Endothelial cell (in vitro differentiated cells): ENCODE data around the gene BNIP1. TPM values are rescaled to one million over a fixed set of nuclear protein-coding genes. Genes with fewer than 3 reads are reported as not detected.
"Not testable (repeated sequence)": the region's sequence is repeated elsewhere in the genome, so short reads cannot be mapped to it uniquely, and the experiment has no call there.

Experiments
- DNase-seq: peaks from one replicate; pipeline ENCODE4 v3.0.0; 2021; ENCODE audit warnings: low spot score
- H3K27ac Mint-ChIP-seq: one replicate; pipeline ENCODE4 v1.8.0; 2021; ENCODE audit warnings: mixed read lengths, inconsistent platforms; ENCODE audit not compliant: unreplicated experiment
- H3K27me3 Mint-ChIP-seq: one replicate; pipeline ENCODE4 v1.8.0; 2021; ENCODE audit warnings: mild to moderate bottlenecking, moderate library complexity, mixed read lengths, inconsistent platforms; ENCODE audit not compliant: unreplicated experiment
- H3K36me3 Mint-ChIP-seq: one replicate; pipeline ENCODE4 v1.8.0; 2021; ENCODE audit warnings: mild to moderate bottlenecking, low read depth, mixed read lengths, inconsistent platforms; ENCODE audit not compliant: unreplicated experiment
- H3K4me1 Mint-ChIP-seq: one replicate; pipeline ENCODE4 v1.8.0; 2021; ENCODE audit warnings: mild to moderate bottlenecking, mixed read lengths, inconsistent platforms; ENCODE audit not compliant: unreplicated experiment
- H3K4me3 Mint-ChIP-seq: one replicate; pipeline ENCODE4 v1.8.0; 2021; ENCODE audit warnings: mild to moderate bottlenecking, mixed read lengths, inconsistent platforms; ENCODE audit not compliant: unreplicated experiment
- H3K9me3 Mint-ChIP-seq: one replicate; pipeline ENCODE4 v1.8.0; 2021; ENCODE audit warnings: mixed read lengths, inconsistent platforms; ENCODE audit not compliant: unreplicated experiment
- CTCF ChIP-seq: fragments of 200-600 bp; sonication (generic); IDR thresholded peaks from one replicate; pipeline ENCODE4 v1.5.0; 2021; ENCODE audit warnings: antibody characterized with exemption; ENCODE audit not compliant: unreplicated experiment
- total RNA-seq: library from RNA; stranded (reverse); fragmentation: NEBNext Ultra II Directional; extraction: Animal tissue kit (Norgen Biotek cat#: 25700); gene quantifications from one replicate; pipeline ENCODE4 v1.2.1, GENCODE V29; 2021; ENCODE audit not compliant: unreplicated experiment

BNIP1 gene
- total RNA-seq, 1 donor from 2014 or later = 10.3 TPM

GRCh38 chr5:173152547-173152946 is 8.2 kb downstream of the BNIP1 start:
- H3K36me3 Mint-ChIP-seq = peaks cover 13% of the 10 kb centered on the region
- H3K9me3 Mint-ChIP-seq = no peaks in the 10 kb centered on the region
- no peak for TF ChIP-seq CTCF
- no peak for DNase-seq
- no peak overlapping the region for H3K27ac Mint-ChIP-seq
- no peaks in the 10 kb centered on the region for H3K4me1 Mint-ChIP-seq
- no peaks in the 10 kb centered on the region for H3K27me3 Mint-ChIP-seq
- no peak overlapping the region for H3K4me3 Mint-ChIP-seq

- TF ChIP-seq CTCF = no peak
- Mint-ChIP-seq H3K9me3 (no peaks in the 10 kb centered on the region), H3K36me3 (peaks cover 14% of the 10 kb centered on the region), H3K4me1 (no peaks in the 10 kb centered on the region), H3K27me3 (no peaks in the 10 kb centered on the region), H3K4me3 (no peak overlapping the region), H3K27ac (no peak overlapping the region)
- no peak for DNase-seq
These were observed 9.5 kb downstream of the BNIP1 start for GRCh38 chr5:173153842-173154241.

- H3K36me3 Mint-ChIP-seq = peaks cover 10% of the 10 kb centered on the region
- H3K4me3 Mint-ChIP-seq, DNase-seq, H3K27ac Mint-ChIP-seq, H3K27me3 Mint-ChIP-seq, H3K4me1 Mint-ChIP-seq, H3K9me3 Mint-ChIP-seq: not testable (repeated sequence)
These were observed 10.3 kb downstream of the BNIP1 start for GRCh38 chr5:173154619-173155018.

- no peaks in the 10 kb centered on the region for H3K4me1 Mint-ChIP-seq
- no peak overlapping the region for H3K4me3 Mint-ChIP-seq
- H3K27ac Mint-ChIP-seq = no peak overlapping the region
- H3K36me3 Mint-ChIP-seq = peaks cover 12% of the 10 kb centered on the region
- TF ChIP-seq CTCF = no peak
- no peak for DNase-seq
- H3K9me3 Mint-ChIP-seq = no peaks in the 10 kb centered on the region
- H3K27me3 Mint-ChIP-seq = no peaks in the 10 kb centered on the region
These were observed 11.6 kb downstream of the BNIP1 start for GRCh38 chr5:173155912-173156311.

GRCh38 chr5:173158366-173158765 is 14.0 kb downstream of the BNIP1 start:
- Mint-ChIP-seq H3K9me3 (no peaks in the 10 kb centered on the region), H3K4me1 (no peaks in the 10 kb centered on the region), H3K27me3 (no peaks in the 10 kb centered on the region), H3K27ac (no peak overlapping the region), H3K36me3 (peaks cover 15% of the 10 kb centered on the region), H3K4me3 (no peak overlapping the region)
- TF ChIP-seq CTCF = no peak
- DNase-seq = no peak

- H3K36me3 Mint-ChIP-seq = peaks cover 15% of the 10 kb centered on the region
- H3K27ac Mint-ChIP-seq = no peak overlapping the region
- no peak for DNase-seq
- H3K27me3 Mint-ChIP-seq = no peaks in the 10 kb centered on the region
- H3K9me3 Mint-ChIP-seq = no peaks in the 10 kb centered on the region
- no peaks in the 10 kb centered on the region for H3K4me1 Mint-ChIP-seq
- no peak for TF ChIP-seq CTCF
- no peak overlapping the region for H3K4me3 Mint-ChIP-seq
These were observed 14.9 kb downstream of the BNIP1 start for GRCh38 chr5:173159256-173159655.
